Measurements from ENCODE around the gene ANKRD12. TPM values are rescaled to one million over a fixed set of nuclear protein-coding genes. Genes with fewer than 3 reads are reported as not detected.

The ANKRD12 gene
- total RNA-seq, 6 donors from 2014 or later: 32.8 to 80.7 (median 65.6) TPM

DNA sequence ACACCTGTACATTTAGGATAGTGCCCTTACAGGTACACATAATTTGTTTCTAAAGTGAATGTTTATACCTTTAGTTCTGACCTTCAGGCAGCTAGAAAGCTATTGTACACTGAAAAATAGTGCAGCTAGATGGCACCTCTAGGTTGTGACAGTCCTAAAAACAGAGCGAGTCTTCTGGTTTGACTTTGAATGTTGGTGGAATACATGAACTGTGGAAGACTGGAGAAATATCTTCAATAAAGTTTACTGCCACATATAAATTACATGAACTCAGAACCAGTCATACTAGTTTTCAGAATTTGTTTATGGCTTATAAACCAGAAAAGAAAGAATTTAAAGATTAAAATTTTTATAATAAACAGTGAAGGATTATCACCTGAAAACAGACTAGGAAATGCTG, 139.3 kb downstream of the ANKRD12 start:
- no peaks in the 10 kb centered on the region for H3K9me3 ChIP-seq
- WGBS, 2 donors: 100% methylated on average over 1 of the region's 1 CpG
- DNase-seq: no peak
- H3K27ac ChIP-seq: no peak overlapping the region
- H3K4me3 ChIP-seq: no peak overlapping the region
- no peaks in the 10 kb centered on the region for H3K4me1 ChIP-seq
- H3K36me3 ChIP-seq: peaks cover 0 to 86% (median 24%) of the 10 kb centered on the region in 4 donors
- no peak for ATAC-seq (ENCODE audit: low FRiP score in 2 of 2)
- H3K27me3 ChIP-seq: no peaks in the 10 kb centered on the region
- TF ChIP-seq EP300 (IDR thresholded peaks at IDR 0.05): no peak
- TF ChIP-seq POLR2AphosphoS5 (IDR thresholded peaks at IDR 0.05): no peak
- TF ChIP-seq POLR2A (IDR thresholded peaks at IDR 0.05): no peak
- TF ChIP-seq, protein P1, sequence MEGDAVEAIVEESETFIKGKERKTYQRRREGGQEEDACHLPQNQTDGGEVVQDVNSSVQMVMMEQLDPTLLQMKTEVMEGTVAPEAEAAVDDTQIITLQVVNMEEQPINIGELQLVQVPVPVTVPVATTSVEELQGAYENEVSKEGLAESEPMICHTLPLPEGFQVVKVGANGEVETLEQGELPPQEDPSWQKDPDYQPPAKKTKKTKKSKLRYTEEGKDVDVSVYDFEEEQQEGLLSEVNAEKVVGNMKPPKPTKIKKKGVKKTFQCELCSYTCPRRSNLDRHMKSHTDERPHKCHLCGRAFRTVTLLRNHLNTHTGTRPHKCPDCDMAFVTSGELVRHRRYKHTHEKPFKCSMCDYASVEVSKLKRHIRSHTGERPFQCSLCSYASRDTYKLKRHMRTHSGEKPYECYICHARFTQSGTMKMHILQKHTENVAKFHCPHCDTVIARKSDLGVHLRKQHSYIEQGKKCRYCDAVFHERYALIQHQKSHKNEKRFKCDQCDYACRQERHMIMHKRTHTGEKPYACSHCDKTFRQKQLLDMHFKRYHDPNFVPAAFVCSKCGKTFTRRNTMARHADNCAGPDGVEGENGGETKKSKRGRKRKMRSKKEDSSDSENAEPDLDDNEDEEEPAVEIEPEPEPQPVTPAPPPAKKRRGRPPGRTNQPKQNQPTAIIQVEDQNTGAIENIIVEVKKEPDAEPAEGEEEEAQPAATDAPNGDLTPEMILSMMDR (IDR thresholded peaks at IDR 0.05): no peak

DNA sequence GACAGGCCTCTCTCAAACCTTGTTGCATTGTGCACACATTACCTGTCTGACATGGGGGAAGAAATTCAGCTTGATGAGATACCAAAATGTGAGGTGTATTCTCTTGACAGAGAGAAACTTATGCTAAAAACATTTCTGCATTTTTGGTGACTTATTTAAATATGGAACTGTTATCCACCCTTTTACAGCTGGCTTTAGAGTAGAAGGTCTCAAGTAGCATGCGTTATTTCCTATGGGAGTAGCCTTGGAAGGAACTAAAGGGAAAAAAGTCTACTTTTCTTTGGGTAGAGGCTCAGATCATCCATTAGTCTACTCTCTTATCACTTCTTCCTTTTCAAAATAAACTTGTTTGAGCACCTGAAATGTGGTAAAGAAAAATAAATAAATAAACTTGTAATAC, 141.4 kb downstream of the ANKRD12 start:
- WGBS, 2 donors: 92 to 100% methylated on average over 1 of the region's 1 CpG
- H3K36me3 ChIP-seq: peaks cover 0 to 70% (median 22%) of the 10 kb centered on the region in 4 donors

DNA sequence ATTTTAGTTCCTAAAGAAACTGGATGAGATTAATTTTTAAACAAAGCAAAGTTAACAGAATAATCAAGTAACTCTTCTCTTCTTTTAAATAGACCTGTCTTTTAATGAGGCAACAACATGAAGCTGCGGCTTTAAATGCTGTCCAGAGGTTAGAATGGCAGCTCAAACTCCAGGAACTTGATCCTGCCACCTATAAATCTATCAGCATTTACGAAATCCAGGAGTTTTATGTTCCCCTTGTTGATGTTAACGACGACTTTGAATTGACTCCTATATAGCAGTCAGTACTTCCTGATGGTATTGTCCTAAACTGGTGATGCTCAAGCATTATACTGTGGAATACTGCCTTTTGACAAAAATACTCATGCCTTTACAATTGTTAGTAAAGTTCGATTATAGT, 144.3 kb downstream of the ANKRD12 start:
- Histone ChIP-seq H3K27me3 (no peaks in the 10 kb centered on the region), H3K9me3 (no peaks in the 10 kb centered on the region), H3K4me1 (no peaks in the 10 kb centered on the region), H3K36me3 (peaks cover 0 to 54% (median 21%) of the 10 kb centered on the region in 4 donors), H3K27ac (no peak overlapping the region), H3K4me3 (no peak overlapping the region)
- no peak for TF ChIP-seq POLR2AphosphoS5 (IDR thresholded peaks at IDR 0.05)
- 90% methylated on average over 5 of the region's 5 CpGs for WGBS, 2 donors
- DNase-seq: no peak
- ATAC-seq (ENCODE audit: low FRiP score in 2 of 2): no peak

More for the DNA sequence above, 141.4 kb downstream of the ANKRD12 start:
- ATAC-seq (ENCODE audit: low FRiP score in 2 of 2): no peak
- Histone ChIP-seq H3K27ac (no peak overlapping the region), H3K9me3 (no peaks in the 10 kb centered on the region), H3K27me3 (no peaks in the 10 kb centered on the region), H3K4me1 (no peaks in the 10 kb centered on the region), H3K4me3 (no peak overlapping the region)
- TF ChIP-seq EP300 (IDR thresholded peaks at IDR 0.05) (no peak), POLR2A (IDR thresholded peaks at IDR 0.05) (no peak), POLR2AphosphoS5 (IDR thresholded peaks at IDR 0.05) (no peak)
- TF ChIP-seq, protein P1 (IDR thresholded peaks at IDR 0.05): no peak
- DNase-seq: no peak

DNA sequence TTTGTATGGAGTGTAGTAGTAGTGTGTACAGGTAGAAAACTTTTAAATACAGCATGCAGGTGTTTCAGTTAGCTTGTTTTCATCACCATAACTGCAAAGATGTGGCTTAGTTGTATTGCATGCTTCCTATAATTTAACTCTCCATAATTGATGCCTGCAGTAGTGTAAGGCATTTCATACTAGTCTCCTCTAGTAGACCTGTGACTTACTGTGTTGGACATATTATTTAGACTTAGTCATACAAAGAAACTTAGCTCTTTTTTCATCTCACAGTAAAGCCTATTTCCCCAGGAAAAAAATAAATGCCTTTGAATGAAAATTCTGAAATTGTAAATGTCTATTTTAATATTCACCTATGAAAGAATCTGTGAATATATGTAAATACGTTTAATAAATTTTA, 145.2 kb downstream of the ANKRD12 start:
- Histone ChIP-seq H3K27ac (no peak overlapping the region), H3K4me1 (no peaks in the 10 kb centered on the region), H3K36me3 (peaks cover 0 to 45% (median 19%) of the 10 kb centered on the region in 4 donors), H3K9me3 (no peaks in the 10 kb centered on the region), H3K27me3 (no peaks in the 10 kb centered on the region), H3K4me3 (no peak overlapping the region)
- WGBS, 2 donors: 95 to 98% methylated on average over 1 of the region's 1 CpG
- ATAC-seq (ENCODE audit: low FRiP score in 2 of 2) (no peak), DNase-seq (no peak)
- no peak for TF ChIP-seq POLR2AphosphoS5 (IDR thresholded peaks at IDR 0.05)
- TF ChIP-seq EP300 (IDR thresholded peaks at IDR 0.05): no peak
- no peak for TF ChIP-seq POLR2A (IDR thresholded peaks at IDR 0.05)
- TF ChIP-seq, protein P1 (IDR thresholded peaks at IDR 0.05): no peak

DNA sequence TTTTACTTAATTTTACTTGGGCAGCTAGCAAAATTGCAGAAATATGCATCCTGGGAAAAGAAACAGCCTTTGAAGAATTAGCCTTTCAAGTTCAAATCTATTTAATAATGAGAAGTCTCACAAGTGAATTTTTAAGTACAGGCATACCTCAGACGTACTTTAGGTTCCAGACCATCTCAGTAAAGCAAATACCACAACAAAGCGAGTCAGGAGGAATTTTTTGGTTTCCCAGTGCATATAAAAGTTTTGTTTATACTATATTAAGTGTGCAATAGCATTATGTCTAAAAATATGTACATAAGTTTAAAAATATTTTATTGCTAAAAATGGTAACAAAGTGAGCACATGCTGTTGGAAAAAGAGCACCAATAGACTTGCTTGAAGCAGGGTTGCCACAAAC, 147.2 kb downstream of the ANKRD12 start:
- no peak for DNase-seq

DNA sequence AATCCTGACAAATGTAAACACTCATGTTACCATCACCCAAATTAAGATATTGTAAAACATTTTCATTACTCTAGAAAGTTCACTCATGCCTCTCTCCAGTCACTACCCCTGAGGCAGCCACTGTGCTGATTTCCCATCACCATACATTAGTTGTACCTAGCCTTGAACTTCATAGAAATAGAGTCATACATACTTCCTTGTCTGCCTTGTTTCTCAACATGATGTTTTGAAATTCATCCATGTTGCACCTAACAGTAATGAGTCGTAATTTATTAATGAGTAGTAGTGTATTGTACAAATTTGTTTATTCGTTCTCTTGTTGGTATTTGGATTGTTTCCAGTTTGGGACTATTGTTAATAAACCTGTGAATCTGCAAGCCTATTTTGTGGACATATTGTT, 149.0 kb downstream of the ANKRD12 start:
- Histone ChIP-seq H3K4me3 (no peak overlapping the region), H3K27ac (no peak overlapping the region), H3K9me3 (peaks cover 0 to under 1% (median 0%) of the 10 kb centered on the region in 4 donors), H3K36me3 (peaks cover 0 to 9% (median 3%) of the 10 kb centered on the region in 4 donors), H3K4me1 (no peaks in the 10 kb centered on the region), H3K27me3 (no peaks in the 10 kb centered on the region)
- no peak for ATAC-seq (ENCODE audit: low FRiP score in 2 of 2)
- WGBS, 2 donors: 82 to 85% methylated on average over 2 of the region's 2 CpGs
- DNase-seq: no peak
- TF ChIP-seq, protein P1 (IDR thresholded peaks at IDR 0.05): no peak
- no peak for TF ChIP-seq POLR2AphosphoS5 (IDR thresholded peaks at IDR 0.05)
- no peak for TF ChIP-seq EP300 (IDR thresholded peaks at IDR 0.05)
- no peak for TF ChIP-seq POLR2A (IDR thresholded peaks at IDR 0.05)

More for the DNA sequence above, 147.2 kb downstream of the ANKRD12 start:
- no peak overlapping the region for H3K4me3 ChIP-seq
- no peaks in the 10 kb centered on the region for H3K27me3 ChIP-seq
- no peak for ATAC-seq (ENCODE audit: low FRiP score in 2 of 2)
- no peaks in the 10 kb centered on the region for H3K4me1 ChIP-seq
- no peak overlapping the region for H3K27ac ChIP-seq
- WGBS, 2 donors: 85 to 88% methylated on average over 2 of the region's 2 CpGs
- H3K36me3 ChIP-seq: peaks cover 0 to 27% (median 10%) of the 10 kb centered on the region in 4 donors
- H3K9me3 ChIP-seq: no peaks in the 10 kb centered on the region
- no peak for TF ChIP-seq EP300 (IDR thresholded peaks at IDR 0.05)
- TF ChIP-seq POLR2AphosphoS5 (IDR thresholded peaks at IDR 0.05): no peak

Measured in upper lobe of left lung (tissue), 6 donors.